C4-2B (cell line): ENCODE measurements around the gene PCLO.
"Not testable (repeated sequence)": the region's sequence is repeated elsewhere in the genome, so short reads cannot be mapped to it uniquely, and the experiment has no call there.

Source experiments
- H3K27ac ChIP-seq: fragments of 450-650 bp; 2 replicates; pipeline ENCODE4 v1.5.1; 2017
- CTCF ChIP-seq: fragments of 450-650 bp; conservative IDR thresholded peaks from 2 replicates; pipeline ENCODE4 v1.5.1; 2017; ENCODE audit warnings: mild to moderate bottlenecking
- ZFX ChIP-seq: fragments of 450-650 bp; IDR thresholded peaks from 2 replicates; pipeline ENCODE4 v1.6.1; 2017

Gene PCLO

GRCh38 chr7:83040484-83040883, 122.2 kb downstream of the PCLO start:
- H3K27ac ChIP-seq, result no peak overlapping the region
- TF ChIP-seq CTCF (no peak), ZFX (no peak)

GRCh38 chr7:83038787-83039186, 123.9 kb downstream of the PCLO start:
- no peak overlapping the region for H3K27ac ChIP-seq
- TF ChIP-seq ZFX (no peak), CTCF (no peak)

- H3K27ac ChIP-seq, result no peak overlapping the region
- TF ChIP-seq ZFX, result no peak
- TF ChIP-seq CTCF, result no peak
These were observed 125.8 kb downstream of the PCLO start for GRCh38 chr7:83036721-83037380.

- TF ChIP-seq ZFX, result no peak
- TF ChIP-seq CTCF, result no peak
- no peak overlapping the region for H3K27ac ChIP-seq
These were observed 126.6 kb downstream of the PCLO start for GRCh38 chr7:83036130-83036529.

- no peak for TF ChIP-seq CTCF
- no peak overlapping the region for H3K27ac ChIP-seq
These were observed 130.5 kb downstream of the PCLO start for GRCh38 chr7:83032195-83032594.

- not testable (repeated sequence) for H3K27ac ChIP-seq
These were observed 138.6 kb downstream of the PCLO start for GRCh38 chr7:83023817-83024665.

- TF ChIP-seq CTCF, result no peak
- no peak for TF ChIP-seq ZFX
- no peak overlapping the region for H3K27ac ChIP-seq
These were observed 141.7 kb downstream of the PCLO start for GRCh38 chr7:83021032-83021431.
